Endothelial cell of umbilical vein (primary cell): ENCODE data around the gene MT2A. TPM values are rescaled to one million over a fixed set of nuclear protein-coding genes. Genes with fewer than 3 reads are reported as not detected.

Source experiments
- BruUV-seq: library from RNA; stranded (reverse); fragments of 400-500 nt; replicated peaks from 2 replicates; lab custom pipeline; 2021; lab: Mats Ljungman, UMichigan
- CTCF ChIA-PET: fragments of 300-600, 350-600 bp; sonication (Branson Sonifier 250); formaldehyde crosslinking; loops from one replicate; lab custom pipeline; 2021; ENCODE audit warnings: antibody characterized with exemption, inconsistent platforms; lab: Charles Lee
- POLR2A ChIA-PET: fragments of 300-600, 350-600 bp; sonication (Branson Sonifier 250); formaldehyde crosslinking; loops from one replicate; lab custom pipeline; 2021; ENCODE audit warnings: antibody characterized with exemption, inconsistent platforms; lab: Charles Lee
- DNase-seq: peaks from one replicate; pipeline ENCODE4 v3.0.0-alpha.2; 2011; ENCODE audit warnings: low read depth, low spot score
- FAIRE-seq: peaks from 2 replicates; lab custom pipeline; 2011; peaks lifted over from hg19 to GRCh38; lab: Jason Lieb, UNC
- H2AFZ ChIP-seq: 2 replicates; pipeline ENCODE4 v1.6.0; 2012; ENCODE audit warnings: low read depth, low read length, control low read depth, inconsistent platforms
- H3K27ac ChIP-seq: 2 replicates; pipeline ENCODE4 v1.5.1; 2011; ENCODE audit warnings: low read depth, mild to moderate bottlenecking, control low read depth, low read length, moderate library complexity; ENCODE audit not compliant: insufficient read depth
- H3K27me3 ChIP-seq, 2 experiments: 2 replicates each; pipeline versions ENCODE4 v1.6.0 to v1.6.1; 2011; ENCODE audit warnings: low read length in 2 of 2, mixed read lengths in 1 of 2; ENCODE audit not compliant: control insufficient read depth in 2 of 2, insufficient read depth in 2 of 2
- H3K36me3 ChIP-seq, 2 experiments: 2 replicates in 1 of 2; 3 replicates in 1 of 2; pipeline ENCODE4 v1.5.1; 2011; ENCODE audit warnings: low read length in 2 of 2, mild to moderate bottlenecking in 1 of 2, moderate library complexity in 1 of 2; ENCODE audit not compliant: control insufficient read depth in 2 of 2, insufficient read depth in 2 of 2; ENCODE audit errors: extremely low read depth in 1 of 2
- H3K4me1 ChIP-seq: 3 replicates; pipeline ENCODE4 v1.5.1; 2011; ENCODE audit warnings: mild to moderate bottlenecking, low read length; ENCODE audit not compliant: control insufficient read depth, insufficient read depth; ENCODE audit errors: extremely low read depth
- H3K4me2 ChIP-seq: 2 replicates; pipeline ENCODE4 v1.6.1; 2011; ENCODE audit warnings: low read length, control low read depth, mixed read lengths; ENCODE audit not compliant: insufficient read depth
- H3K4me3 ChIP-seq, 3 experiments: fragments of 200-600 bp in 1 of 3; sonication (generic), shearing (Covaris generic) in 1 of 3; replicated peaks in 1 of 3; 2 replicates each; pipeline ENCODE4 v1.5.1; 2011 to 2016; ENCODE audit warnings: control low read depth in 3 of 3, low read length in 3 of 3, mild to moderate bottlenecking in 2 of 3, inconsistent platforms in 1 of 3, low read depth in 1 of 3, moderate library complexity in 1 of 3; ENCODE audit not compliant: insufficient read depth in 1 of 3
- H3K79me2 ChIP-seq: 2 replicates; pipeline ENCODE4 v1.6.0; 2012; ENCODE audit warnings: low read length, inconsistent platforms; ENCODE audit not compliant: control insufficient read depth, insufficient read depth
- H3K9ac ChIP-seq: replicated peaks from 2 replicates; pipeline ENCODE3; 2011; ENCODE audit warnings: low read length, control low read depth; ENCODE audit not compliant: insufficient read depth; ENCODE audit errors: extremely low read depth
- H3K9me1 ChIP-seq: replicated peaks from 3 replicates; pipeline ENCODE4 v1.6.0; 2011; ENCODE audit warnings: mild to moderate bottlenecking, low read length; ENCODE audit not compliant: control insufficient read depth, insufficient read depth; ENCODE audit errors: extremely low read depth
- H3K9me3 ChIP-seq: replicated peaks from 2 replicates; pipeline ENCODE4 v1.5.1; 2012; ENCODE audit warnings: low read length, inconsistent platforms; ENCODE audit not compliant: control insufficient read depth, insufficient read depth
- H4K20me1 ChIP-seq: replicated peaks from 2 replicates; pipeline ENCODE3; 2011; ENCODE audit warnings: mild to moderate bottlenecking, low read length; ENCODE audit not compliant: control insufficient read depth, insufficient read depth; ENCODE audit errors: extremely low read depth
- CTCF ChIP-seq, 2 donors: IDR thresholded peaks; 1 replicate in 1 of 2; 2 replicates in 1 of 2; pipeline ENCODE4 v1.5.1; 2011; ENCODE audit warnings: low read length in 2 of 2, mild to moderate bottlenecking in 2 of 2, moderate library complexity in 2 of 2, control low read depth in 1 of 2, inconsistent platforms in 1 of 2, low read depth in 1 of 2; ENCODE audit not compliant: insufficient read depth in 1 of 2; ENCODE audit errors: extremely low read depth in 1 of 2
- EZH2 ChIP-seq: IDR thresholded peaks from 2 replicates; pipeline ENCODE4 v1.6.1; 2012; ENCODE audit warnings: borderline replicate concordance, low read depth, mild to moderate bottlenecking, moderate library complexity, low read length, inconsistent platforms; ENCODE audit not compliant: severe bottlenecking
- FOS ChIP-seq: IDR thresholded peaks from 2 replicates; pipeline ENCODE4 v1.6.1; 2011; ENCODE audit warnings: mild to moderate bottlenecking, low read length, moderate library complexity, borderline replicate concordance; ENCODE audit not compliant: insufficient read depth
- GATA2 ChIP-seq: IDR thresholded peaks from 2 replicates; pipeline ENCODE4 v1.7.0; 2011; ENCODE audit warnings: low read depth, mild to moderate bottlenecking, moderate library complexity, mixed read lengths, low read length; ENCODE audit not compliant: insufficient read length, insufficient read depth
- JUN ChIP-seq: IDR thresholded peaks from 2 replicates; pipeline ENCODE4 v1.6.1; 2011; ENCODE audit warnings: borderline replicate concordance, low read depth; ENCODE audit not compliant: insufficient read length, insufficient read depth
- MYC ChIP-seq: IDR thresholded peaks from one replicate; pipeline ENCODE4 v1.6.1; 2011; ENCODE audit warnings: mild to moderate bottlenecking, low read depth, low read length
- POLR2A ChIP-seq: IDR thresholded peaks from 2 replicates; pipeline ENCODE4 v1.6.1; 2012; ENCODE audit warnings: low read depth, mild to moderate bottlenecking, control low read depth, low read length
- POLR2AphosphoS5 ChIP-seq: IDR thresholded peaks from 2 replicates; pipeline ENCODE4 v1.6.1; 2012; ENCODE audit warnings: low read depth, mild to moderate bottlenecking, control low read depth, low read length, moderate library complexity; ENCODE audit not compliant: insufficient read depth
- dilution Hi-C: fragments of 300-500 bp; cut with MboI; formaldehyde crosslinking; loops from one replicate; pipeline ENCODE4 v1.15.0; 2019; ENCODE audit warnings: low sequenced_read_pairs; ENCODE audit not compliant: extremely low pct_ligation_motif_present
- intact Hi-C: fragments of 100-400 bp; cut with micrococcal nuclease; formaldehyde crosslinking; loops from one replicate; pipeline ENCODE4 v1.10.0; 2022
- polyA plus RNA-seq, 4 experiments: library from polyadenylated mRNA; depleted of rRNA in 3 of 4; stranded (reverse) in 3 of 4; unstranded in 1 of 4; fragments of >200 nt; gene quantifications; 2 replicates each; pipeline versions ENCODE4 v1.2.1 to v1.2.3, GENCODE V29; 2011 to 2012; ENCODE audit warnings: missing spikeins in 1 of 4
- total RNA-seq: library from RNA; stranded (reverse); gene quantifications from 2 replicates; pipeline ENCODE4 v1.2.3, GENCODE V29; 2021
- TF ChIP-seq, protein P1 (sequence below): IDR thresholded peaks from 2 replicates; pipeline ENCODE4 v1.6.1; 2011; ENCODE audit not compliant: insufficient read depth, insufficient read length

MT2A gene
- total and polyA plus RNA-seq, 2 donors (not counting 3 experiments of a cell fraction or from before 2014, with no cell fraction given) = 276 to 1,337 TPM

GRCh38 chr16:56651586-56651985 lies 43.2 kb downstream of the MT2A start, which contains the start of gene MT1B:
Gene MT1B (plus strand): TSS chr16:56651886. CDS start chr16:56651954, 68 bp downstream.
- Histone ChIP-seq H3K4me1 (no peaks in the 10 kb centered on the region), H3K9ac (no peak within 1 kb of the TSS), H3K9me1 (no peaks in the 10 kb centered on the region), H3K4me2 (no peak within 1 kb of the TSS), H3K27ac (no peak within 1 kb of the TSS), H4K20me1 (no peaks in the 10 kb centered on the region), H3K79me2 (no peaks in the 10 kb centered on the region), H2AFZ (no peak within 1 kb of the TSS), H3K36me3 (no peaks in the 10 kb centered on the region), H3K9me3 (no peaks in the 10 kb centered on the region), H3K4me3 (no peak within 1 kb of the TSS), H3K27me3 (peaks cover 27 to 36% of the 10 kb centered on the region in 2 experiments)
- dilution Hi-C loops (no loop called here), intact Hi-C loops (no loop called here)
- no peak for FAIRE-seq
- ChIA-PET POLR2A (no interaction called here), CTCF (interaction anchor here (2.2 kb wide), 1 partner anchor 21 kb away, joined by 6 read pairs; no protein-coding TSS in a partner anchor)
- no TSS peak for BruUV-seq
- TF ChIP-seq GATA2 (no peak), JUN (no peak), FOS (no peak), CTCF (IDR thresholded peaks at IDR 0.05; ENCODE audit: extremely low read depth in 1 of 2, insufficient read depth in 1 of 2, low read depth in 1 of 2, low read length in 2 of 2) (no peak), EZH2 (no peak), MYC (no peak), POLR2A (no peak), POLR2AphosphoS5 (no peak)
- TF ChIP-seq, protein P1, sequence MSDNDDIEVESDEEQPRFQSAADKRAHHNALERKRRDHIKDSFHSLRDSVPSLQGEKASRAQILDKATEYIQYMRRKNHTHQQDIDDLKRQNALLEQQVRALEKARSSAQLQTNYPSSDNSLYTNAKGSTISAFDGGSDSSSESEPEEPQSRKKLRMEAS = no peak
- no peak for DNase-seq
